Upper lobe of left lung (tissue), 6 donors: ENCODE data around the gene SLC8A3. TPM values are rescaled to one million over a fixed set of nuclear protein-coding genes. Genes with fewer than 3 reads are reported as not detected.

Experiments used
- ATAC-seq, 2 donors: fragments of 200-7000 bp; cut with Tn5 transposase; one replicate each; pipeline ENCODE4 v1.9.1; 2022; ENCODE audit warnings: mild to moderate bottlenecking in 2 of 2, moderate library complexity in 2 of 2; ENCODE audit not compliant: low FRiP score in 2 of 2
- DNase-seq, 2 donors: peaks; one replicate each; pipeline ENCODE4 v3.0.0-alpha.2; 2019 to 2020
- H3K27ac ChIP-seq, 4 donors: fragments of 200-600 bp; sonication (generic); one replicate each; pipeline ENCODE4 v1.5.1; 2016 to 2019
- H3K27me3 ChIP-seq, 4 donors: fragments of 200-600 bp; sonication (generic); one replicate each; pipeline ENCODE4 v1.5.1; 2017 to 2019
- H3K36me3 ChIP-seq, 4 donors: fragments of 200-600 bp; sonication (generic); one replicate each; pipeline ENCODE4 v1.5.1; 2016 to 2019
- H3K4me1 ChIP-seq, 4 donors: fragments of 200-600 bp; sonication (generic); one replicate each; pipeline ENCODE4 v1.5.1; 2018 to 2019
- H3K4me3 ChIP-seq, 4 donors: fragments of 200-600 bp; sonication (generic); one replicate each; pipeline ENCODE4 v1.5.1; 2017 to 2019; ENCODE audit warnings: mild to moderate bottlenecking in 2 of 4, moderate library complexity in 1 of 4
- H3K9me3 ChIP-seq, 4 donors: fragments of 200-600 bp; sonication (generic); one replicate each; pipeline ENCODE4 v1.5.1; 2018 to 2019
- EP300 ChIP-seq, 4 donors: sonication (generic); formaldehyde crosslinking; IDR thresholded peaks; one replicate each; pipeline ENCODE4 v1.5.1; 2017; ENCODE audit warnings: antibody characterized with exemption in 4 of 4, control low read depth in 2 of 4
- POLR2A ChIP-seq, 4 donors: fragments of 450-650 bp; IDR thresholded peaks; one replicate each; pipeline ENCODE4 v1.5.1; 2016 to 2017; ENCODE audit warnings: antibody characterized with exemption in 4 of 4, mild to moderate bottlenecking in 2 of 4
- POLR2AphosphoS5 ChIP-seq, 2 donors: sonication (generic); formaldehyde crosslinking; IDR thresholded peaks; one replicate each; pipeline ENCODE4 v1.5.1; 2017; ENCODE audit warnings: antibody characterized with exemption in 2 of 2
- WGBS, 2 donors: methylation state at CpG; one replicate each; pipeline ENCODE4 v1.1.5; 2017 to 2018; 5-methylcytosine and 5-hydroxymethylcytosine counted together
- total RNA-seq, 6 donors: library from RNA; depleted of rRNA in 4 of 6; stranded (reverse); fragments of >200 nt in 4 of 6; gene quantifications; one replicate each; pipeline versions ENCODE4 v1.1.0 to v1.2.1, GENCODE V29; 2016 to 2021
- TF ChIP-seq, protein P1 (sequence below), 6 experiments: fragments of 450-650 bp in 4 of 6; fragments of 200-600 bp in 2 of 6; sonication (generic) in 2 of 6; IDR thresholded peaks; one replicate each; pipeline ENCODE4 v1.5.1; 2016 to 2019; ENCODE audit warnings: antibody characterized with exemption in 6 of 6
- donor health status: DM: no; HTN: no; CAD: no; lungs with moderate emphysema.
- donor health status: DM: no; HTN: yes; CAD: no; lungs with severe emphysema.

Gene SLC8A3
- total RNA-seq, 6 donors from 2014 or later = 0.49 to 1.4 (median 1.0) TPM

DNA sequence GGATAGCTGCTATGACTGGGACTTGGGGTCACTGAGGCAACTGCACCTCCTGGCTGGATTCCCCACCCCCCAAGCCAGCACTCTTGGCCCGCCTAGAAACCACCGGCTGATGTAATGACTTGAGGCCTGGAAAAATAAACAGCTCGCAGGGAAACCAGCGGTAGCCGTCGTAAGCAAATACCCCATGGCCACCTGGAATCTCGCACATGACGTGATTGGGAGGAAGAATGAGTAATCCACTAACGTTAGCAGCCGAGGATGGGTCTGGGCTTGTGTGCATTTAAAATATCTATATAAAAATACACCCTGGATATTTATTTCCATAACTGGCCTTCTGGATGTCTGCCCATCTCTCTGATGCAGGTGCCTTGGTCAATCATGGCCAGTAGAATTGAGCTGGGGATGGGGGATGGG, 189.5 kb downstream of the SLC8A3 start:
- H3K9me3 ChIP-seq = no peaks in the 10 kb centered on the region
- DNase-seq (no peak), ATAC-seq (no peak)
- H3K27me3 ChIP-seq = no peaks in the 10 kb centered on the region
- H3K27ac ChIP-seq = no peak overlapping the region
- H3K4me3 ChIP-seq = no peak overlapping the region
- H3K4me1 ChIP-seq = no peaks in the 10 kb centered on the region
- TF ChIP-seq POLR2AphosphoS5 (IDR thresholded peaks at IDR 0.05) (no peak), POLR2A (IDR thresholded peaks at IDR 0.05) (no peak), EP300 (IDR thresholded peaks at IDR 0.05) (no peak)
- TF ChIP-seq, protein P1, sequence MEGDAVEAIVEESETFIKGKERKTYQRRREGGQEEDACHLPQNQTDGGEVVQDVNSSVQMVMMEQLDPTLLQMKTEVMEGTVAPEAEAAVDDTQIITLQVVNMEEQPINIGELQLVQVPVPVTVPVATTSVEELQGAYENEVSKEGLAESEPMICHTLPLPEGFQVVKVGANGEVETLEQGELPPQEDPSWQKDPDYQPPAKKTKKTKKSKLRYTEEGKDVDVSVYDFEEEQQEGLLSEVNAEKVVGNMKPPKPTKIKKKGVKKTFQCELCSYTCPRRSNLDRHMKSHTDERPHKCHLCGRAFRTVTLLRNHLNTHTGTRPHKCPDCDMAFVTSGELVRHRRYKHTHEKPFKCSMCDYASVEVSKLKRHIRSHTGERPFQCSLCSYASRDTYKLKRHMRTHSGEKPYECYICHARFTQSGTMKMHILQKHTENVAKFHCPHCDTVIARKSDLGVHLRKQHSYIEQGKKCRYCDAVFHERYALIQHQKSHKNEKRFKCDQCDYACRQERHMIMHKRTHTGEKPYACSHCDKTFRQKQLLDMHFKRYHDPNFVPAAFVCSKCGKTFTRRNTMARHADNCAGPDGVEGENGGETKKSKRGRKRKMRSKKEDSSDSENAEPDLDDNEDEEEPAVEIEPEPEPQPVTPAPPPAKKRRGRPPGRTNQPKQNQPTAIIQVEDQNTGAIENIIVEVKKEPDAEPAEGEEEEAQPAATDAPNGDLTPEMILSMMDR (IDR thresholded peaks at IDR 0.05) = no peak
- WGBS, 2 donors = 67 to 78% methylated on average over 9 to 10 of the region's 10 CpGs
- H3K36me3 ChIP-seq = no peaks in the 10 kb centered on the region

DNA sequence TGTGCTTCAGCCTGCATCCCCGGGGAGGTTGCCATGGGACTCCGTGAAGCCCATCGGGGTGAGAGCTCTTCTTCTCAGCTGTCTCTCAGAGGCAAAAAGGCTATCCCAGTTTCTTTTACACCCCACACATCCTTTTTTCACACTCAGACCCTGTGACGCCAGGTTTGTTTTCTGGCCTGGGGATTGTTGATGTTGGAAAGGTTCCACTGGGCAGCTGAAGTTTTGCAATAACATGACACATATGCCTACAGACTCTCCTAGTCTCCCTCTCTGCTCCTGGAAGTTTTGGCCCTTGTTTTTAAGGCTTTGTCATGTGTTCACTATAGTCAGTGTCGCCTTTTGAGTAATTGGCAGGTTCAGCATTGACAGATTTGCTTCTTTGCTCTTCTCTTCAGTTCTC, 190.9 kb downstream of the SLC8A3 start:
- TF ChIP-seq EP300 (IDR thresholded peaks at IDR 0.05) (no peak), POLR2AphosphoS5 (IDR thresholded peaks at IDR 0.05) (no peak)
- TF ChIP-seq, protein P1 (IDR thresholded peaks at IDR 0.05) = no peak
- H3K27me3 ChIP-seq = no peaks in the 10 kb centered on the region
- H3K27ac ChIP-seq = no peak overlapping the region
- ATAC-seq (no peak), DNase-seq (no peak)
- H3K36me3 ChIP-seq = no peaks in the 10 kb centered on the region
- H3K4me3 ChIP-seq = no peak overlapping the region
- no peaks in the 10 kb centered on the region for H3K9me3 ChIP-seq
- no peaks in the 10 kb centered on the region for H3K4me1 ChIP-seq
- WGBS, 2 donors = 69 to 70% methylated on average over 5 of the region's 5 CpGs

DNA sequence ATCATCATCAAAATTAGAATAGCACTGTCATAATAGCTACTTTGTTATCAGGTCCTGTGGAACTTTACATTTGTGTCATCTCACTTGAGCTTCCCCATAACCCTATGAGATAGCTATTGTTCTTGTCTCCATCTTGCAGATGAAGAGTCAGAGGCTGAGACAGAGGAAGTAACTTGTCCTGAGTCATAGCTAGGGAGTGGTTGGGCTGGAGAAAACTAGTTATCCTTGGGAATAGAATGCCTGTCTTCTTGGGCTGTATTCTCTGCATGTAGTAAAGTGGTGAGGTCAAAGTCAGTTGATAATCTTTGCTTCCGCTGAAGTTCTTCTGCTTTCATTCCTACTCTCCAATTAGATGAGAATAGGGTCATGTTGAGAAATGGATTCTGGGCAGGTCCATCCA, 192.5 kb downstream of the SLC8A3 start:
- ATAC-seq (no peak), DNase-seq (no peak)
- WGBS, 2 donors = 81 to 93% methylated on average over 1 of the region's 1 CpG
- Histone ChIP-seq H3K4me1 (no peaks in the 10 kb centered on the region), H3K9me3 (no peaks in the 10 kb centered on the region), H3K27me3 (no peaks in the 10 kb centered on the region), H3K27ac (no peak overlapping the region), H3K4me3 (no peak overlapping the region), H3K36me3 (no peaks in the 10 kb centered on the region)
- TF ChIP-seq EP300 (IDR thresholded peaks at IDR 0.05) (no peak), POLR2A (IDR thresholded peaks at IDR 0.05) (no peak)
- TF ChIP-seq, protein P1 (IDR thresholded peaks at IDR 0.05) = no peak

Other genes starting within 250 kb of the SLC8A3 start
- 10 to 100 TPM in 5 of 6 donors, 1 to 10 TPM in 1; 9.4 to 24.0 (median 22.4) TPM for gene COX16, start 170.7 kb upstream of the SLC8A3 start, total RNA-seq
- 10 to 100 TPM in 5 of 6 donors, 1 to 10 TPM in 1; 9.4 to 29.7 (median 22.8) TPM for gene SYNJ2BP, start 228.1 kb upstream of the SLC8A3 start, total RNA-seq